Measurements from ENCODE around the gene CYLD.

- TF ChIP-seq EZH2 (IDR thresholded peaks at IDR 0.05; ENCODE audit: insufficient read depth, poor library complexity, severe bottlenecking) (no peak), EZH2phosphoT487 (IDR thresholded peaks at IDR 0.05; ENCODE audit: insufficient read depth, low read depth) (no peak)
Measured at GRCh38 chr16:50808929-50809538, 67.1 kb downstream of the CYLD start.
